Amniotic stem cell (primary cell): ENCODE results near the gene RHOBTB1.
"Not testable (repeated sequence)": the region's sequence is repeated elsewhere in the genome, so short reads cannot be mapped to it uniquely, and the experiment has no call there.

Experiments used
- DNase-seq: peaks from one replicate; lab custom pipeline; 2025; lab: John Stamatoyannopoulos, UW

RHOBTB1 gene

GRCh38 chr10:60944058-60944909 lies at the start of gene RHOBTB1:
RHOBTB1 (minus strand) TSS chr10:60944185; CDS start chr10:60911542, 32,643 bp downstream.
- peak; percentile 70 for DNase-seq

GRCh38 chr10:60992636-60993035 lies 48.7 kb upstream of the RHOBTB1 start:
- no peak for DNase-seq

DNA sequence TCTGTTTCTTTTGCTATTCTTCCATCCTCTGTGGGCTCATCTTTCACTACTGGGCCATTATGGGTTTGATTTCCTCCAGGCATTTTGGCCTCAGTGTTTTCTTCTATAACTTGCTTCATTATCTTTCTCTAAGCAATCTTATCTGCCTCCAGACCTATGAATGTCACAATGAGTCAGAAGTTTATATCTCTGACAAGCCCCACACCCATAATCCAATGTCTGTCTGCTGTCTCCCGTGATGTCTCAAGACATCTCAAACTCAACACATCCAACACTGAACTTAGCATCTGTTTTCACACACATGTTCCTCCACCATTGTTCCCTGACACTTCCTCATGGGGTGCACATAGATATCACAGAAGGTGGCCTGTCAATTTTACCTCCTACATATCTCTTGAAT lies 46.7 kb upstream of the RHOBTB1 start:
- DNase-seq: no peak

DNA sequence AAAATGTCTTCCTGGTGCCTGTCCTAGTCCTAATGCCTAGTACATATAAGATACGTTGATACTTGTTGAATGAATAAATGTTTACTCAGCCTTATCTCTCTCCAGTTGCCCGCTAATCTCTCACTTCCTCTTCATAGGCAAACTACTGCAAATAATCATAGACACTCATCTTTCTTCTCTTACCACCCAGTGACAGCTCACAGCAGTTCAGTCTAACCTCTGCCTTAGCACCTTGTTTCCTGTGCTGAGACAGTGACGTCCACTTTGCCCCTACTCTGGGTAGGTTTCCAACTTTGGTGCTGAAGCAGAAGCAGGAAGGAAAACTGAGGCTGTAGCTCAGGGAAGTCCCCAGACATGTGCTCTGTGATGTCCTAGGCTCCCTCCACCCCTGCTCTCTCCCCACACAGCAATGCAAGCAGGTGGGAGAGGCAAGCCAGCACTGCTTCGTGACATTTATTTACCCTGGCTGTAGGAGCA lies 45.5 kb upstream of the RHOBTB1 start:
- DNase-seq: no peak

- no peak for DNase-seq
These were observed 42.8 kb upstream of the RHOBTB1 start for GRCh38 chr10:60986791-60987190.

DNA sequence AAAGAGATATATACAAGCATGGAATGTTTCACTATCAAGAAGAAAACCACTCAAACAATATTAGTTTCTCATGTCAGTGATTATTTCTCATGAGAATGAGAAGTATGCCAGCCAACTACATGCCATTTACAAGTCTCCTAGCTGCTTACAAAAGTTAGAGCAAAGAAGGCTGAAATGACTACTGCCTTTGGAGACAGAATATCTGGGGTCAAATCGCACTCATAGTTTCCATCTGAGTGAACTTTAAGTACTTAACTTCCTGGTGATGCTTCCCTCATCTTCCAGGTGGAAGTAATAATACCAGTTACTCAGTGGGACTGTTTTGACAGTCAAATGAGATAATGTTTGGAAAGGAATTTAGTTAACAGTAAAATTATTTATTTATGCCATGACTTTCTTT lies 42.0 kb upstream of the RHOBTB1 start:
- DNase-seq: no peak

DNA sequence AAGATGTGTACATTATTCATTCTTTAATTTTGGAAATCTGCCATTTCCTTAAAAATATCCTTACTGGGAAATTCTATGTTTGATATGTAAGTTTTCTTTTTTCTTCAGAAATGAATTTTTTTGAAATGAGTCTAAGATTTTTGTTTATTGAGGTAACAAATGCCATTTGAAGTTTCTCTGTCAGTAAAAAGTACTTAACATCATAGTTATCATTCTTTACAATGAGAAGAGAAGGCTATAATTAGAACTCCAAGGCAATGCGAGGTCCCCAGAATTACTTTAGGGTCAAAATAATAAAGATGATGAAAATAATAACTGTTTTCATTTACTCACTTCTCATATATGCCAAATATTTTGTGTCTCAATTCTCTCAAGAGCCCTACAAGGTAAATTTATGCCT lies 37.0 kb upstream of the RHOBTB1 start:
- DNase-seq: no peak

DNA sequence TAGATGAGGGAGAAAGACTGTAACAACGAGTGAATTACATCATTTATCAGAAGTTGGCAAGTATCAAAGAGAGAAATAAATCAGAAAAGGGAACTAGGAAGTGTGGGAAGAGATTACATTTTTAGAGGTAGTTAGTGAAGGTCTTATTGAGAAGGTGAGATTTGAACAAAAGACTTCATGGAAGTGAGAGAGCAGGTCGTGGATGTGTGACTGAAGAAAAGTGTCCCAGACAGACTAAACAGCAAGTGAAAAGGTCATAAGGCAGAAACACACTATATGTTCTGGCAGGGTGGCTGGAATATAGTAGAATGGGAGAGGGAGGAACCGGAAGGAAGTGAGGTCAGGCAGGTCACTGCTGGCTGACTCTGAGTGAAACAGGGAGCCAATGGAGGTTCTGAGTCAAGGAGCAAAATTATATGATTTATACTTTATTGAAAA lies 35.7 kb upstream of the RHOBTB1 start:
- no peak for DNase-seq

DNA sequence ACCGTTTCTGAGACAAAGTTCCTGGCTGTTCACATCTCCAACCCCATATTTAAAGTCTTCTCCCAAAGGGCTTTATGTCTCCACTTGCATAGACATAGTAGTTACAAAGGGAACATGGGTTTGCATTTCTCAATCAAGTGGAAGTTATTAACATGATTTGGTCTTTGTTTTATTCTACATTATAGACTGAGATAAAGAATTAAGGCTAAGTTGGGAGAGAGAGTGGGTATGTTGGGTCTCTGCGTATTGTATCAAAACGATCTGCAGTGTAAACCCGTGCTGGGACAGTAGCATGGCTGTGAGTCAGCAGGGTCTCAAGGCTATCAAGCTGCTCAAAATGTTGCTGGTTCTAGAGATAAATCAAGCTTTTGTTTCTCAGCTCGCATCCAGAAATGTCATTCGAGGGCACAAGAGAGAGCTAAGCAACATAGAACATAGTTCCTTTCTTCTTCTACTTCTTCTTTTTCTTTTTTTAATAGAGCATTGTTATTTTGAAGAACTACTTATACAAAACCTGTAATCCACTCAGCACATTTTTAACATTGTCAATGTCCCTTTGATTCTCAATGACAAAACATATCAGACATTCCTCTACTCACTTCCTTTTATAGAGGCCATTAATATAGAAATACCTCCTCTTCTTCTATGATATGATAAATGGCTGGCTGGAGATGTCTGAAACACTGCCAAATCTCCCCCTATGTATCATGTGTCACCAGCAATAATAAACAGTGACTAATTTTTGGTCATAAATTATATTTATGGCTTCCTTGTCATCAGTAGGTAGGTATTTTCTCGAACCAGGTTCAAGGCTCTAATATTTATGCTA lies 34.5 kb upstream of the RHOBTB1 start:
- DNase-seq: no peak

DNA sequence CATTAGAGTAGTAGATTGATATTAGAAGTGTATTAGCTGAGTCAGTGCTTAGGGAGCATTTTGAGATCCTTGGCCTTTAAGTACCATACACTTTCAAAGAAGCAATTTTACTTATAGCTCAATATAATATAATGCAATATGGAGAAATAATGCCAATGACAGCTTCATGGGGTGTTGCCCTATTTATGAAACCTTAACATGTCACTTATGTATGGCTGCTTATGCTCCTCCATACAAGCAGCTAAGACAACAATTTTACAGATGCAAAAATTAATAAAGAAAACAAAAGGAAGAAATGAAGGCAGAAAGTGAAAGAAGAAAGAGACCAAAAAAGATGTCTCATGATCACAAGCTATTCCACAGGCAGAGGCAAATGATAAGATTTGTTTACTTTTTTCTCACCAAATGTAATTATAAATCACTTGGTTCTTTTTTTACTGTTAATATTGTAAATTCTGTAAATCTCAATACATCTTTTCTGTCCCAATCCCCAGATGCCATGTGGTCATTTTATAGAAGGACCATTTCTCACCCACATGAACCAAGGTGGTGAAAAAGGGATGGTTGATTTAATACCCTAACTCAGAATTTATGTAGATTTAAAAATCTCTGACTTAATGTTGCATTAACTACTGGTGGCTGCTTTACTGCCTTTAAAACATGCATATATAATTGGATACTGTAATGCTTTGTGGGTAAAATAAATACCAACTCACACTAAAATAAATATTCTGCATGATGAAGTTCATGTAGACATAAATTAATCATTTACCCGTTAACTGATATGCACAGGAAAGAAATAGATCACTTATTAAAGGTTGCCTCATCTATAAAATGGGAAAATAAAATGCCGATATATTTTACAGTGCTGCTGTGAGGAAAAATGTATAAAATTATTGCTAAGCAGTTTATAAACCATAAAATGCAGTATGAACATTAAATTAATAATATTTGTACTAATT lies 33.5 kb upstream of the RHOBTB1 start:
- no peak for DNase-seq

DNA sequence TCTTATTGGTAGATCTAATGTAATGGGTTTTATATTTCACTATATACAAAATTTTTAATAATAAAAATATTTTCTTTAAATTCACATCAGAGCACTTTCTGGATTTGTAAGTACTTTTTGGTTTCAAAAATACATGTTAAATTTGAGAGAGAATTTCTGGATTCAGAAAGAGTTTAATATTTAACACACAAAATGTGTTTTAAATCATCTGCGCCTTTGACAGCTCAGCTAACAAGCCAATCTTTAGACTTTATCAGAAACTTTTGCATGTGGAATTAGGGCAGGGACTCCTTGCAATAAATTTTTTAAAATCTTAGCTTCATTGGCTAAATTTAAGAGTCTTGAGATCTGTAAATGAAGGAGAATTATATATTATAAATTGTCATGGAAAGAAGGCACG lies 32.7 kb upstream of the RHOBTB1 start:
- DNase-seq: no peak

DNA sequence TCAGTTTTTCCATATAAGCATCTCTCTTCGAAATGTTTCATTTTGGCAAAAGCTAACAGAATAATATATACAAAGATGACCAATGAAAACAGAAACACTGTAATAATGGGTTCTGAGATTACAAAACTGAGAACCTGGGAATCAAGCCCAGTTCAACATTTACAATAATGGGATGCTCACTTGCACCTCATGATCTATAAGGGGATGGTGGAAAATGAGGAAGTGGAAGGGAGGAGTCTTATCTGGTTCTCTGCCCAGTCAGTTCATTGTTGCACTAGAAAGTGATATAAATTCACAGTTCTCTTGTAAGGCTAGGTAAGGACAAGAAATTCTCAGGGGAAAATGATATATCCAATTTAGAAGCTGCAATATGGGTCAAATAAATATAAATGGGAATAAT lies 31.7 kb upstream of the RHOBTB1 start:
- no peak for DNase-seq

- no peak for DNase-seq
These were observed 30.6 kb upstream of the RHOBTB1 start for GRCh38 chr10:60974463-60975149.

DNA sequence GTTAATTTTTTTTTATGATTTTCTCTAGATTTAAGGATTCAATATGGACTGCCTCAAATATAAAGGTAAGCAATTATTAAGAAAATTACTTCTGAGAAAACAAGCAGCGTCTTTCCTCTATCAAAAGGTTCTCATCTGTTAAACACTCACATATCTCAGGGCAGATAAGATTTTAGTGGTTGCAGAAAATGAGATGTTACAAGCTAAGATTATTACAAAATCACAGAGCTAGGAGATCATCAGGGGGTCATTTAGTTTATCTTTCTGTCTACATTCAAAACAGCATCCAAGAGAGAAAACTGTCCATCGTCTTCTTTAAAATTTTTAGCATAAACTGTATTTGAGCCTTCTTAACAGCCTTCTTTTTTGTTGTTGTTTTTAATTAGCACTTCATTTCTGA lies 29.1 kb upstream of the RHOBTB1 start:
- no peak for DNase-seq

- not testable (repeated sequence) for DNase-seq
These were observed 28.2 kb upstream of the RHOBTB1 start for GRCh38 chr10:60972181-60972580.

DNA sequence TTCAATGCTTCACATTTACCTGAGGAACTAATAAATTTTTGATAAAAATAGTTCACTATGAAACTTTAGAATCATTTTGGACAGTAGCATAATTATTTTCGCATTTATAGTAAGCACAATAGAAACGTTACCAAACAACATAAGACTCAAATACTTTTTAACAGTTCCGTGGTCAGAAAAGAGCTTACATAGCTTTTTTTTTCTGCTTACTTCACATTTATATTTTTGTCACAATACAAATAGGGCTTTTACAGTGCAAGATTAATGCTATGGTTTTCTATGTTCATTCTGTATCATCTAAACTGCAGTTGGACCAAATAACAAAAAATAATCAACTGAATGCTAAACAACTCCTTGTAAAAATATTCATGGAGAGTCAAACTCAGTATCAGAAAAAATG lies 26.5 kb upstream of the RHOBTB1 start:
- no peak for DNase-seq

DNA sequence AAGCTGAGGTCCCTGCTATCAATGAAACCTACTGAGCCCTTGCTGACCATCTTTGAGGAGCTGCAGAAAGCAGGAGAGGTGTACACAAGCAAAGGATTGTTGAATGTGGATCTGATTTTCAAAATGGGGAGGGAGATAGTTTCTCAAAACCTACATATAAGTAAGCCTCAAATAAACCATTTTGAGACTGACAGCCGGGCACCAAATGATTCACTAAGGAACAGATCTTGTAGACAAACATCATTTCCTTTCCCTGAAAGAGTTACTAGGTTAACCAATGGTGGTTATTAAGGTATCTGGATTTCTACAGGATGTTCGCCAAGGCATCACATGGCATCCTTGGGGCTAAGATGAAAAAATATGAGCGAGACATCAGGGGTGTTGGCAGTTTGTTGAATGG lies 24.5 kb upstream of the RHOBTB1 start:
- DNase-seq: no peak

DNA sequence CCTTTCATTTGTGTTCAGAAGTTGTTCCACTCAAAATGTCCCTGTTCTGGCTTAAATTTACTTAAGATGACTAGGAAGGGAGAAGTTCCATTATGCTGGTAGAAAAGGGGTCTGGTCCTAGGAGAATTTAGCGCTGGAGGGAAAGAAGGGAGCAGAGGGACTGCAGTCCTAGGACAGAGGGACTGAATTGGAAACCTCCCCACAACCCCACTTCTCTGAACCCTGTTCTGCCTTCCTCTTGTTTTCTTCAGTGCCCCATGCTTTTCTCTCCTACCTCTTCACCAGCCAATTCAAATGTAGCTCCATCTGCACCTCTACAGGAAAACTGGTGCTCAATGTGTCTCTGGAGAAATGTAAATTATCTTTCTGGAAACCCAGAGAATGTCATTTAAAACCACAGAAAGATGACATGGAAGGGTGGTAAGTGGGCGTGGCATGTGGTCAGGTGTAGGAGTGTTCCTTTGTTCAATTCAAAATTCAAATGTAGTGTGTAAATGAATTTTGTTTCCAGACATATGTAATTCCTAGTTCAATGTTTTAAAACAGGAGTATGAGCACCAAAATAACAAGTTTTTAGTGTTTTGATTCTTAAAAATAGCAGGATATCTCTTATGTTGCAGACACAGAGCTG lies 24.0 kb upstream of the RHOBTB1 start:
- no peak for DNase-seq

GRCh38 chr10:60967260-60967659 lies 23.3 kb upstream of the RHOBTB1 start:
- DNase-seq: no peak

- no peak for DNase-seq
These were observed 21.7 kb upstream of the RHOBTB1 start for GRCh38 chr10:60965696-60966095.
